ENCODE results near the gene LCA5.

- no peak for TF ChIP-seq BHLHE40 (IDR thresholded peaks at IDR 0.05; ENCODE audit: borderline replicate concordance)
- TF ChIP-seq FOXM1 (IDR thresholded peaks at IDR 0.05; ENCODE audit: borderline replicate concordance), result no peak
- no peak for TF ChIP-seq ZNF384 (IDR thresholded peaks at IDR 0.05)
- no peak for TF ChIP-seq SUZ12 (IDR thresholded peaks at IDR 0.05)
Observed at GRCh38 chr6:79441192-79441591, 96.0 kb downstream of the LCA5 start.
